ENCODE results near the gene ALS2CL. TPM values are rescaled to one million over a fixed set of nuclear protein-coding genes. Genes with fewer than 3 reads are reported as not detected.

ALS2CL gene
- total RNA-seq, 1 donor from 2014 or later, result 49.0 TPM

GRCh38 chr3:46668591-46668990, 24.9 kb downstream of the ALS2CL start:
- Histone ChIP-seq H3K9me3 (no peaks in the 10 kb centered on the region), H3K4me3 (no peak overlapping the region), H3K27me3 (no peaks in the 10 kb centered on the region), H3K27ac (no peak overlapping the region), H3K36me3 (peaks cover 0 to 8% of the 10 kb centered on the region in 2 donors), H3K4me1 (no peaks in the 10 kb centered on the region)
- no peak for TF ChIP-seq CTCF (IDR thresholded peaks at IDR 0.05)
- intact Hi-C loops (cut with DNase I), result no loop called here
- peak; percentile 5 to 43 for DNase-seq (ENCODE audit: low spot score in 2 of 2)

- peak; percentile 4 to 54 for DNase-seq (ENCODE audit: low spot score in 2 of 2)
- intact Hi-C loops (cut with DNase I), result no loop called here
- peaks cover 0 to 8% of the 10 kb centered on the region in 2 donors for H3K36me3 ChIP-seq
These were observed 25.4 kb downstream of the ALS2CL start for GRCh38 chr3:46668116-46668515.

GRCh38 chr3:46667657-46668056, 25.8 kb downstream of the ALS2CL start:
- Histone ChIP-seq H3K4me3 (no peak overlapping the region), H3K4me1 (no peaks in the 10 kb centered on the region), H3K9me3 (no peaks in the 10 kb centered on the region), H3K27ac (no peak overlapping the region), H3K36me3 (peaks cover 0 to 8% of the 10 kb centered on the region in 2 donors), H3K27me3 (no peaks in the 10 kb centered on the region)
- peak in 1 of 2 donors; percentile 50 for DNase-seq (ENCODE audit: low spot score in 2 of 2)
- no peak for TF ChIP-seq CTCF (IDR thresholded peaks at IDR 0.05)
- intact Hi-C loops (cut with DNase I), result no loop called here

More at GRCh38 chr3:46668116-46668515, 25.4 kb downstream of the ALS2CL start:
- no peak overlapping the region for H3K27ac ChIP-seq
- H3K4me1 ChIP-seq, result no peaks in the 10 kb centered on the region
- no peaks in the 10 kb centered on the region for H3K9me3 ChIP-seq
- no peak overlapping the region for H3K4me3 ChIP-seq
- TF ChIP-seq CTCF (IDR thresholded peaks at IDR 0.05), result no peak
- no peaks in the 10 kb centered on the region for H3K27me3 ChIP-seq

- TF ChIP-seq CTCF (IDR thresholded peaks at IDR 0.05), result no peak
- H3K36me3 ChIP-seq, result peaks cover 0 to 4% of the 10 kb centered on the region in 2 donors
- no peaks in the 10 kb centered on the region for H3K27me3 ChIP-seq
- intact Hi-C loops (cut with DNase I), result no loop called here
- no peak overlapping the region for H3K27ac ChIP-seq
- DNase-seq (ENCODE audit: low spot score in 2 of 2), result peak; percentile 6 to 47
- H3K9me3 ChIP-seq, result no peaks in the 10 kb centered on the region
- H3K4me1 ChIP-seq, result no peaks in the 10 kb centered on the region
- H3K4me3 ChIP-seq, result no peak overlapping the region
These were observed 26.3 kb downstream of the ALS2CL start for GRCh38 chr3:46667061-46667621.

GRCh38 chr3:46666453-46666845, 27.0 kb downstream of the ALS2CL start:
- intact Hi-C loops (cut with DNase I), result no loop called here
- H3K4me3 ChIP-seq, result no peak overlapping the region
- peak; percentile 2 to 34 for DNase-seq (ENCODE audit: low spot score in 2 of 2)
- H3K4me1 ChIP-seq, result no peaks in the 10 kb centered on the region
- H3K9me3 ChIP-seq, result no peaks in the 10 kb centered on the region
- H3K36me3 ChIP-seq, result no peaks in the 10 kb centered on the region
- H3K27me3 ChIP-seq, result no peaks in the 10 kb centered on the region
- no peak for TF ChIP-seq CTCF (IDR thresholded peaks at IDR 0.05)
- H3K27ac ChIP-seq, result no peak overlapping the region

Measured in ascending aorta (tissue), 2 donors.